HCT116 (cell line): ENCODE results near the gene CAPRIN2.

ENCODE experiments used
- CEBPB ChIP-seq: IDR thresholded peaks from 2 replicates; pipeline ENCODE4 v1.6.1; 2012; ENCODE audit warnings: low read depth
- CTCF ChIP-seq, 3 experiments: fragments of 200-600 bp in 1 of 3; sonication (generic) in 1 of 3; IDR thresholded peaks in 2 of 3; conservative IDR thresholded peaks in 1 of 3; 2 replicates each; pipeline ENCODE4 v1.5.1; 2012 to 2017; ENCODE audit warnings: low read depth in 2 of 3, low read length in 2 of 3, antibody characterized with exemption in 1 of 3, borderline replicate concordance in 1 of 3, control low read depth in 1 of 3, mild to moderate bottlenecking in 1 of 3, mixed read lengths in 1 of 3, mixed run types in 1 of 3, moderate library complexity in 1 of 3; ENCODE audit not compliant: insufficient read depth in 1 of 3
- EGR1 ChIP-seq: IDR thresholded peaks from 2 replicates; pipeline ENCODE4 v1.6.1; 2012; ENCODE audit warnings: low read depth
- EZH2 ChIP-seq: fragments of 200-600 bp; sonication (generic); IDR thresholded peaks from 2 replicates; pipeline ENCODE4 v1.6.1; 2017; ENCODE audit warnings: antibody characterized with exemption, mixed run types
- EZH2phosphoT487 ChIP-seq: fragments of 200-600 bp; IDR thresholded peaks from 2 replicates; pipeline ENCODE4 v1.6.1; 2018; ENCODE audit warnings: antibody characterized with exemption, borderline replicate concordance
- JUND ChIP-seq: IDR thresholded peaks from 2 replicates; pipeline ENCODE4 v1.6.1; 2012
- POLR2AphosphoS5 ChIP-seq: IDR thresholded peaks from 2 replicates; pipeline ENCODE4 v1.6.1; 2011; ENCODE audit warnings: mild to moderate bottlenecking, low read depth, low read length, moderate library complexity
- SIN3A ChIP-seq: IDR thresholded peaks from 2 replicates; pipeline ENCODE4 v1.6.1; 2012; ENCODE audit warnings: low read depth
- SRF ChIP-seq: IDR thresholded peaks from 2 replicates; pipeline ENCODE4 v1.6.1; 2012; ENCODE audit warnings: low read depth

GRCh38 chr12:30692470-30692869 is 62.3 kb downstream of the CAPRIN2 start:
- TF ChIP-seq CTCF (IDR thresholded peaks at IDR 0.05 in 2 of 3, conservative IDR thresholded peaks at IDR 0.05 in 1 of 3; ENCODE audit: borderline replicate concordance in 1 of 3, insufficient read depth in 1 of 3, low read depth in 2 of 3, low read length in 2 of 3) (no peak), POLR2AphosphoS5 (no peak), CEBPB (no peak), SIN3A (no peak), SRF (no peak), EZH2phosphoT487 (no peak), EZH2 (no peak), EGR1 (no peak), JUND (no peak)
